K562 (cell line): ENCODE measurements around the gene CRADD. TPM values are rescaled to one million over a fixed set of nuclear protein-coding genes. Genes with fewer than 3 reads are reported as not detected.
"Not testable (repeated sequence)": the region's sequence is repeated elsewhere in the genome, so short reads cannot be mapped to it uniquely, and the experiment has no call there.

Source experiments
- ATAC-seq: fragments of 200-7000 bp; cut with Tn5 transposase; 3 replicates; pipeline ENCODE4 v1.9.1; 2020; ENCODE audit warnings: moderate library complexity
- BruUV-seq: library from RNA; stranded (reverse); fragments of 400-500 nt; replicated peaks from 2 replicates; lab custom pipeline; 2021; lab: Mats Ljungman, UMichigan
- CTCF ChIA-PET: fragments of 300-600 bp; formaldehyde crosslinking; extraction: SDS; loops from one replicate; lab custom pipeline; 2021; ENCODE audit warnings: low intra/inter-chr PET ratio; lab: Yijun Ruan, JAX
- POLR2A ChIA-PET: fragments of 300-600, 350-650 bp; sonication (Branson Sonifier 250); formaldehyde crosslinking; extraction: SDS; loops from one replicate; lab custom pipeline; 2021; ENCODE audit warnings: antibody characterized with exemption, inconsistent platforms; lab: Yijun Ruan, JAX
- DNase-seq, 4 experiments: peaks; one replicate each; pipeline versions ENCODE4 v3.0.0 to v3.0.0-alpha.2; 2011 to 2018; ENCODE audit warnings: low spot score in 3 of 4, mixed read lengths in 3 of 4; ENCODE audit errors: extremely low read depth in 1 of 4
- FAIRE-seq: peaks from 2 replicates; lab custom pipeline; 2011; peaks lifted over from hg19 to GRCh38; lab: Jason Lieb, UNC
- H2AFZ ChIP-seq: 2 replicates; pipeline ENCODE4 v1.6.0; 2011; ENCODE audit warnings: low read depth, low read length, control low read depth, inconsistent platforms
- H3K27ac ChIP-seq: fragments of 200-600 bp; 3 replicates; pipeline ENCODE4 v1.8.0; 2011; ENCODE audit warnings: low read depth, mild to moderate bottlenecking, control low read depth, inconsistent platforms, low read length, moderate library complexity, mixed read lengths; ENCODE audit errors: extremely low read depth
- H3K27me3 ChIP-seq, 2 experiments: fragments of 300-600 bp in 1 of 2; 2 replicates in 1 of 2; 3 replicates in 1 of 2; pipeline versions ENCODE4 v1.6.0 to v1.8.0; 2011; ENCODE audit warnings: inconsistent platforms in 2 of 2, low read length in 2 of 2, mild to moderate bottlenecking in 1 of 2, mixed read lengths in 1 of 2, moderate library complexity in 1 of 2; ENCODE audit not compliant: control insufficient read depth in 2 of 2, insufficient read depth in 2 of 2
- H3K36me3 ChIP-seq: fragments of 300-600 bp; 3 replicates; pipeline ENCODE4 v1.8.0; 2011; ENCODE audit warnings: mild to moderate bottlenecking, low read length, inconsistent platforms; ENCODE audit not compliant: control insufficient read depth, insufficient read depth
- H3K4me1 ChIP-seq, 2 experiments: fragments of 200-600 bp in 1 of 2; replicated peaks in 1 of 2; 2 replicates in 1 of 2; 3 replicates in 1 of 2; pipeline versions ENCODE4 v1.5.1 to v1.8.0; 2011; ENCODE audit warnings: inconsistent platforms in 2 of 2, low read length in 2 of 2, mild to moderate bottlenecking in 1 of 2, mixed read lengths in 1 of 2, moderate library complexity in 1 of 2; ENCODE audit not compliant: control insufficient read depth in 2 of 2, insufficient read depth in 2 of 2
- H3K4me2 ChIP-seq: 2 replicates; pipeline ENCODE4 v1.6.1; 2011; ENCODE audit warnings: low read length, control low read depth, inconsistent platforms, mixed read lengths; ENCODE audit not compliant: insufficient read depth
- H3K4me3 ChIP-seq: fragments of 200-600 bp; sonication (generic), shearing (Covaris generic); 2 replicates; pipeline ENCODE4 v1.5.1; 2016; ENCODE audit warnings: control low read depth, inconsistent platforms
- H3K79me2 ChIP-seq: fragments of 200-600 bp; 3 replicates; pipeline ENCODE4 v1.8.0; 2011; ENCODE audit warnings: low read length, inconsistent platforms; ENCODE audit not compliant: control insufficient read depth, insufficient read depth
- H3K9ac ChIP-seq, 2 experiments: 2 replicates each; pipeline versions ENCODE4 v1.6.0 to v1.6.1; 2011; ENCODE audit warnings: low read depth in 2 of 2, low read length in 2 of 2, control low read depth in 1 of 2, inconsistent platforms in 1 of 2, mild to moderate bottlenecking in 1 of 2, mixed read lengths in 1 of 2; ENCODE audit not compliant: insufficient read depth in 1 of 2
- H3K9me1 ChIP-seq: one replicate; pipeline ENCODE4 v1.6.0; 2011; ENCODE audit warnings: inconsistent platforms, mild to moderate bottlenecking, low read length, moderate library complexity; ENCODE audit not compliant: control insufficient read depth, insufficient read depth
- H3K9me3 ChIP-seq: replicated peaks from 2 replicates; pipeline ENCODE4 v1.5.1; 2011; ENCODE audit warnings: low read depth, low read length, inconsistent platforms; ENCODE audit not compliant: control insufficient read depth, insufficient read depth
- H4K20me1 ChIP-seq: replicated peaks from 2 replicates; pipeline ENCODE4 v1.6.1; 2011; ENCODE audit warnings: low read length, inconsistent platforms, mixed read lengths; ENCODE audit not compliant: control insufficient read depth, insufficient read depth
- COPS2 ChIP-seq: fragments of 450-650 bp; conservative IDR thresholded peaks from 2 replicates; pipeline ENCODE4 v1.6.1; 2016; ENCODE audit warnings: mild to moderate bottlenecking, moderate library complexity
- RBM25 ChIP-seq: fragments of 200-400 bp; formaldehyde crosslinking; IDR thresholded peaks from 2 replicates; pipeline ENCODE4 v1.6.1; 2018; ENCODE audit warnings: low read length, low read depth, moderate library complexity; ENCODE audit not compliant: severe bottlenecking
- TAF7 ChIP-seq: fragments of 450-650 bp; IDR thresholded peaks from 2 replicates; pipeline ENCODE4 v1.6.1; 2016; ENCODE audit warnings: missing genetic modification characterization, missing compliant biosample characterization
- TRIM24 ChIP-seq, 2 experiments: fragments of 450-650 bp; IDR thresholded peaks; 2 replicates each; pipeline ENCODE4 v1.6.1; 2016
- ZNF146 ChIP-seq: IDR thresholded peaks from one replicate; pipeline ENCODE4 v1.6.1; 2018; ENCODE audit warnings: missing compliant biosample characterization; ENCODE audit not compliant: unreplicated experiment
- ZNF324 ChIP-seq: fragments of 250-450 bp; sonication (Bioruptor Pico); IDR thresholded peaks from 2 replicates; pipeline ENCODE4 v1.4.0; 2020; ENCODE audit warnings: mild to moderate bottlenecking
- ZNF398 ChIP-seq: fragments of 250-450 bp; sonication (Bioruptor Pico); IDR thresholded peaks from 2 replicates; pipeline ENCODE4 v1.8.0; 2021; ENCODE audit warnings: moderate library complexity, mild to moderate bottlenecking, inconsistent platforms
- WGBS: fragments of 100-300 bp; shearing (Covaris generic); methylation state at CpG from one replicate; pipeline ENCODE4 v1.1.6; 2016; ENCODE audit warnings: low coverage, mixed read lengths; ENCODE audit not compliant: insufficient coverage; ENCODE audit errors: missing lambda C conversion rate; 5-methylcytosine and 5-hydroxymethylcytosine counted together
- in situ Hi-C: fragments of 300-500 bp; cut with MboI; formaldehyde crosslinking; loops from 4 replicates; pipeline ENCODE4 v1.15.0; 2018; ENCODE audit warnings: inconsistent platforms, mixed read lengths
- intact Hi-C: fragments of 100-400 bp; cut with micrococcal nuclease; formaldehyde crosslinking; loops from 2 replicates; pipeline ENCODE4 v1.14.2; 2022
- polyA plus RNA-seq, 8 experiments: library from polyadenylated mRNA; depleted of rRNA in 4 of 8; stranded (reverse) in 5 of 8; unstranded in 3 of 8; fragments of >200 nt; fragmentation: Nextera tagmentation in 2 of 8; fragmentation: Illumina TruSeq in 1 of 8; extraction: Ambion mirVana in 2 of 8; extraction: Trizol in 1 of 8; gene quantifications; 2 replicates each; pipeline versions ENCODE4 v1.2.1 to v1.2.3, GENCODE V29; 2011 to 2014; ENCODE audit warnings: inconsistent platforms in 1 of 8, missing spikeins in 1 of 8
- total RNA-seq, 7 experiments: library from RNA; depleted of rRNA in 6 of 7; stranded (reverse); fragments of >200 nt in 6 of 7; fragmentation: Illumina TruSeq in 2 of 7; extraction: Trizol in 2 of 7; gene quantifications; 2 replicates each; pipeline versions ENCODE4 v1.2.1 to v1.2.3, GENCODE V29; 2011 to 2021; ENCODE audit warnings: low replicate concordance in 1 of 7

The CRADD gene
- total and polyA plus RNA-seq, 9 of the 15 experiments (the other 6 are each of a cell fraction or from before 2014, with no cell fraction given): 20.5 to 41.1 (median 25.9) TPM

DNA sequence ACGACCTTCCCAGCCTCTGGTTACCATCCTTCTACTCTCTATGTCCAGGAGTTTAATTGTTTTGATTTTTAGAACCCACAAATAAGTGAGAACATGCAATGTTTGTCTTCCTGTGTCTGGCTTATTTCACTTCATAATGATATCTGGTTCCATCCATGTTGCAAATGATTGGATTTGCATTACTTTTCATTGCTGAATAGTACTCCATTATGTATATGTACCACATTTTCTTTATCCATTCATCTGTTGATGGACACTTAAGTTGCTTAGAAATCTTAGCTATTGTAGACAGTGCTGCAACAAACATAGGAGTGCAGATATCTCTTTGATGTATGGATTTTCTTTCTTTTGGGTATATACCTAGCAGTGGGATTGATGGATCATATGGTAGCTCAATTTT, 194.4 kb downstream of the CRADD start:
- H3K27me3 ChIP-seq, intact Hi-C loops: not testable (repeated sequence)
- TF ChIP-seq RBM25 (peak; percentile 61), ZNF146 (CRISPR knock-in tag) (peak; percentile 67)
- TF ChIP-seq, all 486 proteins: peak for 2; not testable (repeated sequence) for 484
- FAIRE-seq, DNase-seq, H3K9me1 ChIP-seq, H3K79me2 ChIP-seq, CTCF ChIA-PET, H3K4me2 ChIP-seq, H3K36me3 ChIP-seq, H3K4me1 ChIP-seq, ATAC-seq, H2AFZ ChIP-seq, H3K27ac ChIP-seq, H3K9me3 ChIP-seq, H4K20me1 ChIP-seq, POLR2A ChIA-PET, H3K4me3 ChIP-seq, BruUV-seq, in situ Hi-C loops, H3K9ac ChIP-seq: not testable (repeated sequence)
- WGBS: 0% methylated on average over 1 of the region's 1 CpG

DNA sequence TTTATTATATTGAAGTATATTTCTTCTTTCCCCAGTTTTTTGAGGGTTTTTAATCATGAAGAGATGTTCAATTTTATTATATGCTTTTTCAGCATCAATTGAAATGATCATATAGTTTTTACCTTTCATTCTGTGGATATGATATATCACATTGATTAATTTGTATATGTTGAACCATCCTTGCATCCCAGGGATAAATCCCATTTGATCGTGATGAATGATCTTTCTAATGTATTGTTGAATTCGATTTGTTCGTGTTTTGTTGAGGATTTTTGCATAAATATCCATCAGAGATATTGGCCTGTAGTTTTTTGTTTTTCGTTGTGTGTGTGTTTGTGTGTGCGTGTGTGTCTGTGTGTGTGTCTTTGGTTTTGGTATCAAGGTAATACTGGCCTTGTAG, 196.4 kb downstream of the CRADD start:
- no peaks in the 10 kb centered on the region for H3K4me1 ChIP-seq
- no peaks in the 10 kb centered on the region for H4K20me1 ChIP-seq
- no TSS peak for BruUV-seq
- H3K9me1 ChIP-seq: no peaks in the 10 kb centered on the region
- peaks cover 4% of the 10 kb centered on the region for H3K9me3 ChIP-seq
- H3K4me3 ChIP-seq: no peak overlapping the region
- no peak overlapping the region for H3K27ac ChIP-seq
- ATAC-seq (no peak), DNase-seq (no peak), FAIRE-seq (no peak)
- POLR2A ChIA-PET: no interaction called here
- H3K9ac ChIP-seq: no peak overlapping the region
- H3K36me3 ChIP-seq: no peaks in the 10 kb centered on the region
- no peak overlapping the region for H2AFZ ChIP-seq
- in situ Hi-C loops: no loop called here
- intact Hi-C loops: no loop called here
- no peaks in the 10 kb centered on the region for H3K27me3 ChIP-seq
- no peaks in the 10 kb centered on the region for H3K79me2 ChIP-seq
- H3K4me2 ChIP-seq: no peak overlapping the region
- 37% methylated on average over 5 of the region's 5 CpGs for WGBS
- TF ChIP-seq TRIM24 (IDR thresholded peaks at IDR 0.05) (0 out of 4 replicates have a peak, but pooled peaks of 1 of the 2 experiments have one; percentile 13), COPS2 (no peak), ZNF398 (CRISPR knock-in tag) (no peak), ZNF324 (peak; percentile 98), TAF7 (no peak)
- CTCF ChIA-PET: no interaction called here
